ENCODE data around the gene DQX1. TPM values are rescaled to one million over a fixed set of nuclear protein-coding genes. Genes with fewer than 3 reads are reported as not detected.

Gene DQX1
- total and polyA plus RNA-seq, 2 experiments from 2014 or later = 0.32 to 0.52 TPM

GRCh38 chr2:74498500-74499266 is 27.3 kb downstream of the DQX1 start (continued):
- TF ChIP-seq POLR2AphosphoS5 (IDR thresholded peaks at IDR 0.05; ENCODE audit: low read depth) (no peak), JUNB (IDR thresholded peaks at IDR 0.05; ENCODE audit: unreplicated experiment) (no peak), CREB1 (CRISPR knock-in tag; IDR thresholded peaks at IDR 0.05; ENCODE audit: low read depth) (no peak)
- TF ChIP-seq, protein P1, sequence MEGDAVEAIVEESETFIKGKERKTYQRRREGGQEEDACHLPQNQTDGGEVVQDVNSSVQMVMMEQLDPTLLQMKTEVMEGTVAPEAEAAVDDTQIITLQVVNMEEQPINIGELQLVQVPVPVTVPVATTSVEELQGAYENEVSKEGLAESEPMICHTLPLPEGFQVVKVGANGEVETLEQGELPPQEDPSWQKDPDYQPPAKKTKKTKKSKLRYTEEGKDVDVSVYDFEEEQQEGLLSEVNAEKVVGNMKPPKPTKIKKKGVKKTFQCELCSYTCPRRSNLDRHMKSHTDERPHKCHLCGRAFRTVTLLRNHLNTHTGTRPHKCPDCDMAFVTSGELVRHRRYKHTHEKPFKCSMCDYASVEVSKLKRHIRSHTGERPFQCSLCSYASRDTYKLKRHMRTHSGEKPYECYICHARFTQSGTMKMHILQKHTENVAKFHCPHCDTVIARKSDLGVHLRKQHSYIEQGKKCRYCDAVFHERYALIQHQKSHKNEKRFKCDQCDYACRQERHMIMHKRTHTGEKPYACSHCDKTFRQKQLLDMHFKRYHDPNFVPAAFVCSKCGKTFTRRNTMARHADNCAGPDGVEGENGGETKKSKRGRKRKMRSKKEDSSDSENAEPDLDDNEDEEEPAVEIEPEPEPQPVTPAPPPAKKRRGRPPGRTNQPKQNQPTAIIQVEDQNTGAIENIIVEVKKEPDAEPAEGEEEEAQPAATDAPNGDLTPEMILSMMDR (conservative IDR thresholded peaks at IDR 0.05; ENCODE audit: low read depth in 2 of 2) = no peak

DNA sequence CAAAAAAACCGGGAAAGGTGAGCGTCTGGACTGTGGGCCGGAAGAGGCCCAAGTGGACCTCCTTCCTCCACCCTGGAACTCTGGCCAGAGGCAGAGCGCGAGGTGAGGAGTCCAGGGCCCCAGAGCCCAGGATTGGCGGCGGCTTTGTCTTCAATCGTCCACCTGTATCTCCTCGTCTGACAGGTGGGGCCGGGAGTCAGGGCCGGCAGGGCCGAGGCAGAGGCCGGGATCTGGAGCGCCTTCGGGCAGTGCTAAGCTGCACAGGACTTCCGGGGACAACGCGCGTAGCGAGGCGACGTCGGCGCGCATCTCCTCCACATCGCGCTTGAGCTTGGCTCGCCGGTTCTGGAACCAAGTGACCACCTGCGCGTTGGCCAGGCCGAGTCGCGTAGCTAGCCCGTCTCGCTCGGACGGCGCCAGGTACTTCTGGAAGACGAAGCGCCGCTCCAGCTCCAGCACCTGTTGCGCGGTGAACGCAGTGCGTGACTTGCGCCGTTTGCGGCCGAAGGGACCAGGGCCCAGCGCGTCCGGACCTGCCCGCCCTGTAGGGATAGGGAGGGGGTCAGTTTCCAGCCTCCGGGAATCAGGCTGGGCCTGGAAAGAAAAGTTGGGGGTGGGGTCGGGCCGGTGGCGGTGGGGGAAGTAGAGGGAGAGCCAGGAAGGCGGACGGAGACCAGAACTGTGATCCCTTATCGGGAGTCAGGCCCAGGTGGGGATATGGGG is 28.1 kb downstream of the DQX1 start:
- Histone ChIP-seq H3K4me1 (ENCODE audit: insufficient read depth) (peaks cover 42% of the 10 kb centered on the region), H3K9me2 (ENCODE audit: insufficient read depth) (no peaks in the 10 kb centered on the region), H3K27me3 (ENCODE audit: insufficient read depth) (peaks cover 90% of the 10 kb centered on the region), H3K27ac (ENCODE audit: low read depth) (no peak overlapping the region), H4K20me1 (replicated peaks; ENCODE audit: insufficient read depth) (peaks cover 8% of the 10 kb centered on the region; the same call in 1 of the 2 replicates), H3K4me3 (peak overlapping the region; percentile 69), H3K4me2 (peak overlapping the region; percentile 95), H2AFZ (peak overlapping the region; percentile 98), H3K36me3 (ENCODE audit: insufficient read depth) (no peaks in the 10 kb centered on the region), H3F3A (replicated peaks; ENCODE audit: low read depth) (peaks cover 39% of the 10 kb centered on the region), H3K79me2 (replicated peaks; ENCODE audit: insufficient read depth) (no peaks in the 10 kb centered on the region)
- Mint-ChIP-seq H3K36me3 (ENCODE audit: low read depth) (peaks cover 13% of the 10 kb centered on the region), H3K27ac (no peak overlapping the region), H3K27me3 (ENCODE audit: insufficient read depth, low read depth, poor library complexity) (peaks cover 79% of the 10 kb centered on the region), H3K4me1 (peaks cover 42% of the 10 kb centered on the region), H3K4me3 (peak overlapping the region; percentile 77), H3K9me3 (no peaks in the 10 kb centered on the region)
- DNase-seq (ENCODE audit: low spot score) (peak; percentile 72), ATAC-seq (peak; percentile 23)
- peak; percentile 71 for TF ChIP-seq EZH2phosphoT487 (IDR thresholded peaks at IDR 0.05; ENCODE audit: unreplicated experiment)
- TF ChIP-seq POLR2AphosphoS5 (IDR thresholded peaks at IDR 0.05; ENCODE audit: low read depth) = peak; percentile 36; the same call in 1 of the 2 replicates
- no peak for TF ChIP-seq ZNF331 (CRISPR knock-in tag; IDR thresholded peaks at IDR 0.05; ENCODE audit: low read depth)
- TF ChIP-seq EZH2 (IDR thresholded peaks at IDR 0.05; ENCODE audit: low read depth, unreplicated experiment) = peak; percentile 73
- no peak for TF ChIP-seq ZNF114 (CRISPR knock-in tag; IDR thresholded peaks at IDR 0.05)
- TF ChIP-seq JUNB (IDR thresholded peaks at IDR 0.05; ENCODE audit: unreplicated experiment) = no peak
- no peak for TF ChIP-seq STAT1 (IDR thresholded peaks at IDR 0.05; ENCODE audit: unreplicated experiment)
- TF ChIP-seq, protein P2, sequence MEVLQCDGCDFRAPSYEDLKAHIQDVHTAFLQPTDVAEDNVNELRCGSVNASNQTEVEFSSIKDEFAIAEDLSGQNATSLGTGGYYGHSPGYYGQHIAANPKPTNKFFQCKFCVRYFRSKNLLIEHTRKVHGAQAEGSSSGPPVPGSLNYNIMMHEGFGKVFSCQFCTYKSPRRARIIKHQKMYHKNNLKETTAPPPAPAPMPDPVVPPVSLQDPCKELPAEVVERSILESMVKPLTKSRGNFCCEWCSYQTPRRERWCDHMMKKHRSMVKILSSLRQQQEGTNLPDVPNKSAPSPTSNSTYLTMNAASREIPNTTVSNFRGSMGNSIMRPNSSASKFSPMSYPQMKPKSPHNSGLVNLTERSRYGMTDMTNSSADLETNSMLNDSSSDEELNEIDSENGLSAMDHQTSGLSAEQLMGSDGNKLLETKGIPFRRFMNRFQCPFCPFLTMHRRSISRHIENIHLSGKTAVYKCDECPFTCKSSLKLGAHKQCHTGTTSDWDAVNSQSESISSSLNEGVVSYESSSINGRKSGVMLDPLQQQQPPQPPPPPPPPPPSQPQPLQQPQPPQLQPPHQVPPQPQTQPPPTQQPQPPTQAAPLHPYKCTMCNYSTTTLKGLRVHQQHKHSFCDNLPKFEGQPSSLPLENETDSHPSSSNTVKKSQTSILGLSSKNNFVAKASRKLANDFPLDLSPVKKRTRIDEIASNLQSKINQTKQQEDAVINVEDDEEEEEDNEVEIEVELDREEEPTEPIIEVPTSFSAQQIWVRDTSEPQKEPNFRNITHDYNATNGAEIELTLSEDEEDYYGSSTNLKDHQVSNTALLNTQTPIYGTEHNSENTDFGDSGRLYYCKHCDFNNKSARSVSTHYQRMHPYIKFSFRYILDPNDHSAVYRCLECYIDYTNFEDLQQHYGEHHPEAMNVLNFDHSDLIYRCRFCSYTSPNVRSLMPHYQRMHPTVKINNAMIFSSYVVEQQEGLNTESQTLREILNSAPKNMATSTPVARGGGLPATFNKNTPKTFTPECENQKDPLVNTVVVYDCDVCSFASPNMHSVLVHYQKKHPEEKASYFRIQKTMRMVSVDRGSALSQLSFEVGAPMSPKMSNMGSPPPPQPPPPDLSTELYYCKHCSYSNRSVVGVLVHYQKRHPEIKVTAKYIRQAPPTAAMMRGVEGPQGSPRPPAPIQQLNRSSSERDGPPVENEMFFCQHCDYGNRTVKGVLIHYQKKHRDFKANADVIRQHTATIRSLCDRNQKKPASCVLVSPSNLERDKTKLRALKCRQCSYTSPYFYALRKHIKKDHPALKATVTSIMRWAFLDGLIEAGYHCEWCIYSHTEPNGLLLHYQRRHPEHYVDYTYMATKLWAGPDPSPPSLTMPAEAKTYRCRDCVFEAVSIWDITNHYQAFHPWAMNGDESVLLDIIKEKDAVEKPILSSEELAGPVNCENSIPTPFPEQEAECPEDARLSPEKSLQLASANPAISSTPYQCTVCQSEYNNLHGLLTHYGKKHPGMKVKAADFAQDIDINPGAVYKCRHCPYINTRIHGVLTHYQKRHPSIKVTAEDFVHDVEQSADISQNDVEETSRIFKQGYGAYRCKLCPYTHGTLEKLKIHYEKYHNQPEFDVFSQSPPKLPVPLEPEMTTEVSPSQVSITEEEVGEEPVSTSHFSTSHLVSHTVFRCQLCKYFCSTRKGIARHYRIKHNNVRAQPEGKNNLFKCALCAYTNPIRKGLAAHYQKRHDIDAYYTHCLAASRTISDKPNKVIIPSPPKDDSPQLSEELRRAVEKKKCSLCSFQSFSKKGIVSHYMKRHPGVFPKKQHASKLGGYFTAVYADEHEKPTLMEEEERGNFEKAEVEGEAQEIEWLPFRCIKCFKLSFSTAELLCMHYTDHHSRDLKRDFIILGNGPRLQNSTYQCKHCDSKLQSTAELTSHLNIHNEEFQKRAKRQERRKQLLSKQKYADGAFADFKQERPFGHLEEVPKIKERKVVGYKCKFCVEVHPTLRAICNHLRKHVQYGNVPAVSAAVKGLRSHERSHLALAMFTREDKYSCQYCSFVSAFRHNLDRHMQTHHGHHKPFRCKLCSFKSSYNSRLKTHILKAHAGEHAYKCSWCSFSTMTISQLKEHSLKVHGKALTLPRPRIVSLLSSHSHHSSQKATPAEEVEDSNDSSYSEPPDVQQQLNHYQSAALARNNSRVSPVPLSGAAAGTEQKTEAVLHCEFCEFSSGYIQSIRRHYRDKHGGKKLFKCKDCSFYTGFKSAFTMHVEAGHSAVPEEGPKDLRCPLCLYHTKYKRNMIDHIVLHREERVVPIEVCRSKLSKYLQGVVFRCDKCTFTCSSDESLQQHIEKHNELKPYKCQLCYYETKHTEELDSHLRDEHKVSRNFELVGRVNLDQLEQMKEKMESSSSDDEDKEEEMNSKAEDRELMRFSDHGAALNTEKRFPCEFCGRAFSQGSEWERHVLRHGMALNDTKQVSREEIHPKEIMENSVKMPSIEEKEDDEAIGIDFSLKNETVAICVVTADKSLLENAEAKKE (CRISPR knock-in tag; IDR thresholded peaks at IDR 0.05) = no peak
- TF ChIP-seq, protein P1 (conservative IDR thresholded peaks at IDR 0.05; ENCODE audit: low read depth in 2 of 2) = no peak
- TF ChIP-seq NANOG (IDR thresholded peaks at IDR 0.05; ENCODE audit: borderline replicate concordance) = no peak
- TF ChIP-seq CREB1 (CRISPR knock-in tag; IDR thresholded peaks at IDR 0.05; ENCODE audit: low read depth) = no peak

Data from GM23338 (cell line).